ENCODE measurements around the gene IGSF9B. TPM values are rescaled to one million over a fixed set of nuclear protein-coding genes. Genes with fewer than 3 reads are reported as not detected.

Gene IGSF9B
- total RNA-seq, 1 donor from 2014 or later, result not detected

DNA sequence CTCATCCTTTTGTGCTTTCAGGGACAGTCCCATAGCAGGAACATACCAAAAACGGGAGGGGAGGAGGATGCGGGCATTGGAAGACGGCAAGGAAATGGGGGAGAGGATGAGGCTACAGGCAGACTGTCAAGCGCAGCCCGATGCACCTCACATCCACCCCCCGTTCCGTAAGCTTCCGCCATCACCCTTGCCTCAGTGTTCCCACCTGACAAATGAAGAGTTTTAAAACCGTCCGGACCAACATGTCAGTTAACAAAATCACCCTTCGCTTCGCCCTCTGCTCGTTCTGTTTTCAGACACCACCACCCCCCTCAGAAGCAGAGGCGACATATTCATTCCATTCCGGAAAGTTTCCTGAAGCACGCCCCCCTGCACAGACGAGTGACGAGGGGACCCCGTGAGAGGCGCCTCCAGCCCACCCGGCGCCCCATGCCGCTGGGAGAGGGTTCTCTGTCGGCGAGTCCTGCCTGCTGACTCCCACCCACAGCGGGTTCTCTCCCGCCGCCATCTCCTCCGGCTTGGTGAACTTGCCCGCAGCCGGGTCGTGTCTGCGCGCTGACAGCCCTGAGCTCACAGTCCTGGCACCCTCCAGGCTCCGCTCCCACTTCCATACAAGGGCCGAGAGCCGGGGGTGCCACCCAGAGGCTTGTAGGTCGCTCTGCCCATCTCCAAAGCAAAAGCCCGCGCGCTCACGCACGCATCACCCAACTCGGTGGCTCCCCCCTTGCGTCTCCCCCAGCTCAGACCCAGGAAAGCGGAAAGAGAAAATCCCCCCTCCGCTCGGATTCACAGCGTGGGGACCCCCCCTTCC lies 1.5 kb downstream of the IGSF9B start:
- no peak for DNase-seq (ENCODE audit: low read depth in 2 of 2)

DNA sequence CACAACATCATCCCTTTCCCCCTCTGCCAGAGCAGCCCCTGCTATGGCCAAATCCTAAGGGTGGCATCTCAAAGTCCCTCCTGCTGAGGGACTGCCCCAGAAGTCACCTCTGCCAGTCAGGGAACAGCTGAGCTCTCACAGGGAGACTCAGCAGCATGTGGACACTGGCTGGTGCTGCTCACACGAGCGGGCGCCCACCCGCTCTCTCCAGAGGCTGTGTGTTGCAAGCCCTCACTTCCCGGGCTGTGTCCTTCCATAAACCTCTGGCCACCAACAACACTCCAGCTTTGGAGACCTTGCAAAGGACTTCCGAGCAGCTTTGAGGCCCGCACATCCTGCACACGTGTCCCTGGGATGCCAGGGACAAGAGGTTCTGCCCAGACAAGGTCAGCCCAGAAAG lies 2.8 kb downstream of the IGSF9B start:
- no peak for DNase-seq (ENCODE audit: low read depth in 2 of 2)

DNA sequence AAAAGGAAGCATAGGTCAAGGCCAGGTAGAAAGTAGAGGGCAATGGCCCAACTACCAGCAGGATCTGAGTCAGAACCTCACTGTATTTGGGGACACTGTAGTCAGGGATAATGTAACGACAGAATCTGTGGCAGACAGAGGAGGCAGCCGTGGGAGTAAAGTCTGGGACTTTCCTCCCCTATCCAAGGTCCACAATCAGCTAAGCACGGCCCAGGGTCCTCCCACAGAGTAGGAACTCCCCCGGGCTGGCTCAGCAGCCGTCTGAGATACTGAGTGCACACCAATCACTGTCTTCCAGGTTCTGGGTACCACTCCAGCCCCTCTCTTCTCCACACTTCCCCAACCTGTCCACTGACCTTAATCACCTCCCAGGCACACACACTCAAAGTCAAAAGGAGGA lies 3.2 kb downstream of the IGSF9B start:
- no peak for DNase-seq (ENCODE audit: low read depth in 2 of 2)

DNA sequence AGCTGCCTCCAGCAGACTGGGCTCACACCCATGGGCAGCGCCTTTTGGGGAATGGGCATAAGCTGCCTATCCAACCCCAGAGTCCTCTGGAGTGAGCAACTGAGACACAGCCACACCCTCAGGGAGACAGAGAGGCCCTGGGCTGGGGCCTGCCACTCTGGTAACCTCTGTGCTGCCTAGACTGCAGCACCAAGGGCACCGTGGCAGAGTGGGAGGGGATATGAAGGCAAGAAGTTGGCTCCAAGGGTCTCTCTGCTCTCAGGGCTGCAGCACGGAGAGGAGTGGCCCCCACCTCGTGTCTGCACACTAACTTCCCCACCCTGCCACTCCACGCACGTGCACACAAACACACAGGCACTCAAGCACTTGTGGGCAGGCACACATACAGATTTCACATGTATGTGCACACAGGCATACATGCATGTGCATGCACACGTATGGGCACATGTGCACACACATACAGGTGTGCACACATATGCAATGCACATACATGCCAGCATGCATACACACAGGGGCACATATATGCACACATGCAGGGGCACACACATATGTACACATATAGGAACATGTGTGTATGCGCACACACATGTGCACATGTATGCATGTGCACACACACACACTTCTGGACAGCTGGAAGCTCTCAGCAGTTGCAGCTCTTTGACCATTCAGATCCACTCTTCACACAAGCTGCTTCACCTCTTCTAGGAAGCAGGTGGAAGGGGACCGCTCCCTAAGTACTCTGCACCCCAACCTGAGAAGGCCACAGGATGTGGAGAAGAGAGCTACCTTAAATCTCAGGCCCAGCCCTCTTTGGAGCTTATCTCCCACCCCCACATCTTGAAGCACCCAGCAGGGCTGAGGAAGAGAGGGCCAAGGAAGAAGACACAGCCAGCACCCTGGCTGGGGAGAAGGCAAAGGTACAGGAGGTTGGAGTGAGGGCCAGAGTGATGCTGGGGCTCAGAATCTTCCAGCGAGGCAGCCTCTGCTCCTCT lies 4.3 kb downstream of the IGSF9B start:
- no peak for DNase-seq (ENCODE audit: low read depth in 2 of 2)

DNA sequence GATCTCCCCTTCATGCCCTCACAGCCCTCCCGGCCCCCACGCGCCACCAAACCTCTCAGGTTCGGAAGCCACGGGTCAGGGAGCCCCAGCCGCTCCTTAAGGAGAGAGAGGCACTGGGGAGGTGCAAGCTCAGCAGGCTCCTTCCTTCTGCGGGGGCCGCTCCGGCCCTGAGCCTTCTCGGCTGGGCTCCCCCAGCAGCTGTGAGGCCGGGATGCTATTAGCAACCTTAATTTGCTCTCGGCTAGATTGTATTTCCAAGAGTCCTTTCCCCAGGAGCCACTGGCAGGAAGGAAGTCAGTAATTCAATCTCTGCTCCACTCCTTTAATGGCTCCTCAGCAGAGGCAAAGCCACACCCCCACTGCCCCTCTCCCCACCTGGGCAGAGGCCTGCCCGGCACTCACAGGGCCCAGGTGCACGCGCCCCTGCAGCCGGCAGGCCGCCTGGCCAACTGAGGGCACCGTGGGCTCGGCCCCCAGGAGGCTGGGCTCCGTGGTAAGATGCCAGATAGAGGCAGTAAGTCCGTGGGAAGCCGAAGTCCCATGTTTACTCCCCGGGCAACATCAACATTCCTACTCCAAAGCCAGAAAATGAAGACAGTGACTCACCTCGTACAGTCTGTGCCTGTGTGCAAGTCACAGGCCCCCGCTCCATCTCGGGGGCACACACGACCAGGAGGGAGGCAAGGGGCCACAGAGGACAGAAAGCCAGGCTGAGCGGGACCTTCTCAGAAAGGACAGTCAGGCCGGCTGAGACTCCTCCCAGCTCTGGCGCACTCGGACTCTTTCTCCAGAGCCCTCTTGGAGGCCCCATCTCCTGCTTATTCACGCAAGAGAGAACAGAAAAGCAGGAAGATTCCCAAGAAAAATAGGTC lies 5.2 kb downstream of the IGSF9B start:
- no peak for DNase-seq (ENCODE audit: low read depth in 2 of 2)

DNA sequence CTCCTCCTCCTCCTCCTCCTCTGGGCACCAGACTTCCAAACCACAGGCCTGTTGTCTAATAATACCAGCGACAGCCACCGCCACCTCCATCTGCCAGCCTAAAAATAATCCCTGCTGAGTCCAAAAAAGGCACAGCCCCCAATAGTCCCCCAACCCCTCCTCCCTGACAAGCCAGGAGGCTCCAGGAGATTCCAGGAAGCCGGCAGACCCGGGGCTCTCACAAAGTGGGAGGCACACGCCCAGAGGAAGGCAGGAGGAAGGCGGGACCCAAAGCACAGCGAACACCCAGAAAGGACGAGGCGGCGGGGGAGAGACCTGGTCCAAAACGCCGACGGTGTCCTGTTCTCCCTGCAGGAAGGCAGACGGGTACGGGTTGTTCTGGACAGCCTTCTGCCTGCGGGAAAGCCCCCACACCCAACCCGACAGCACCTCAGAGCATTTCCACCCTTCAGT lies 5.9 kb downstream of the IGSF9B start:
- no peak for DNase-seq (ENCODE audit: low read depth in 2 of 2)

DNA sequence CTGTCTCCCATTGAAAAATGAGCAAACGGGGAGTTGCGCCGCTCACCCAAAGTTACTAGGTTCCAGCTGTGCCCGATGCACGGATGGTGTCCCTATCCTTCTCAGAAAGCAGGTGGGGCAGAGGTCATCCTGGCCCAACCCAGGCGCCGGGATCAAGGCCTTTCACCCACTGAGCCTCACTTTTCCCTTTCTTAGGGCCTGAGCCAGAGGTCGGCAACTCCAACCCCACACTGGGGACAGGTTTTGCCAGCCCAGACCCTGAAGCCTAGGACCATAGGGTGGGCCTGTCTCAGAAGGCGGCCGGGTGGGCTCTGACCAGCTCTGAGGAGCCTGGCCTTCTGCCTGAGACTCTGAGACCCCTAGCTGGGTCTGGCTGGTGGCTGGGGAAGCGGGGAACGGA lies 6.3 kb downstream of the IGSF9B start:
- DNase-seq (ENCODE audit: low read depth in 2 of 2), result no peak

DNA sequence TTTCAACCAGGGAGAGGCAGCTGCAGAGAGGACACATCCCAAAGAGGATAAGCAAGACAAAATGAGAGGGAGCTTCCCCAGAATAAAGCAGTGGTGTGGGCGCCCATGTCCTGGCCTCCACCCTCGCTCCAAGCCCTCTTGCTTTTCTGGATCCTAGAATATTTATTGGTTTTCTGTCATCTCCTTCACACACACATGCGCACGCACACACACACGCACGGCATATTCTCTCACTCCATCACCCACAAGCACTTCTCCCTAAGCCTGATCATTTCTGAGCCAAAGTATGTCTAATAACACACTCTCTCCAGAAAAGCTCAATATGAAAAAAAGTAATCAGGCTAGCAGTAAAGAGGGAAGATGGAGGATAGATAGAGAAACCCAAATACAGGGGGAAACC lies 7.6 kb downstream of the IGSF9B start:
- no peak for DNase-seq (ENCODE audit: low read depth in 2 of 2)

DNA sequence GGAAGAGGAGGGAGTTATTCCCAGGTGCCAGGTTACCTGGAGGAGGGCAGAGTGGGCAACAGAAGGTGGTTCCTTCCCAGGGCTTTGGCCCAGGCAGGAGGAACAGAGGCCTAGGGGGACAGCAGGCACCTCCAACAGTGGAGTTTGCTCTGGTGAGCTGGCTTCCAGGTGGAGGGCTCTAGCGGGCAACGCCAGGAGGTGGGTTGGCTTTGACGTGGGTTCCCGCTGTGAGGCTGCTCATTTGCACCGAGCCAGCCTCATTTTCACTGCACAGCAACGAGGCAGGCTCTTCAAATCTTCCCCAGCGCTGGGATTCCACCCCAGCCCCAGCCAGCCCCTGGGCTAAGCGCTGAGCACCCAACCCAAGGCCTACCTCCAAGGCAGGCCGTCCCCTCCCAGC lies 8.1 kb downstream of the IGSF9B start:
- no peak for DNase-seq (ENCODE audit: low read depth in 2 of 2)

DNA sequence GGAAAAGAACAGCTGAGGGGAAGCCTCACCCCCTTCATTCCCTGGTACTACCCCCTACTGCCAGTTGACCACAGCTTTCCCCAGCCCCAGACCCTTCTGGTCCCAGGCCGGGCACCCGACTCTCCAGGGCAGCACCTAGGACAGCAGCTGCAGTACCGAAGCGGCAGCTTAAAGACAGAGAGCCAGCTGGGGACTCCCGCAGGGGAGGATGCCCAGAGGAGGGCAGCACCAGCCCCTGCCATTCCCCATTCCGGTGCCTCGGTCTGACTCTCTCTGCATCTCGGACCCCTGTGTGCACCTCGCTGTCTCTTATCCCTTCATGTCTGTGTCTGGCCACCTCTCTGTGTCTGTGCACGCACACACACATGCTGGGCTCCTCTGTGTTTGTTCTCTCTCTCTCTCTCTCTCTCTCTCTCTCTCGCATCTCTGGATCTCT lies 9.4 kb downstream of the IGSF9B start:
- peak in 1 of 2 donors; percentile 23 for DNase-seq (ENCODE audit: low read depth in 2 of 2)

DNA sequence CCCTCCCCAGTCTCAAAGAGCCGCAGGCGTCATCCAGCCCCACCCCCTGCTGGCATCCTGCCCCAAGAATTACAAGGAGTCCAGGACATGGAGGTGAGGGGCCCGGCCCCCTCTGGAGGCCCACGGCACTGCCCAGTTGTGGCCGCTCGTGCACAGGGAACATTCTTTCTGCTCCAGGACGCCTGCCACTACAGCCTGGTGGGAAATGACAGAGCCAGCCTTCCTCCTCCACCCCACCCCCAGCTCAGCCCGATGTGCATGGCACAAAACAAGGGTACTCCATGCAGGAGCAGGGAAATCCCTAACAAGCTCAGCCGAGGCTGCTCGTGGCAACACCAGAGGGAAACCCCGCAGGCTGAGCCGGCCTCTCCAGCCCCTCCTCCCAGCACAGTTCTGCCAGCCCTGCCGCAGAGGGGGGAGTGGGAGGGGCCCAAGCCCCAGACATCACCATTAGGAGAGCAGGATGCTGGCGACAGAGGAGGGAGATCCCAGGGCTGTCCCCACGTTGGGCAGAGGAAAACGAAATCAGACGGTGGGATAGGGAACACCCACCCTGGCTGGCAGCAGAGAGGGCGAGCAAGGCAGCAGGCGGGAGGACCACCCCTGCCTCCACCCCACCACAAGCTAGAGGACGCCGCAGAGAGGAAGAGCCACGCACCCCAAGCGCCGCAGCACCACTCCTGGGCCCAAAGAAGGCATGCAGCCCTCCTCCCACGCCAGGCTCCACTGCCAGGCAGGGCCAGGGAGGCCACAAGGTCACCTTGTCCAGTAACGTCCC lies 10.0 kb downstream of the IGSF9B start:
- DNase-seq (ENCODE audit: low read depth in 2 of 2), result no peak

DNA sequence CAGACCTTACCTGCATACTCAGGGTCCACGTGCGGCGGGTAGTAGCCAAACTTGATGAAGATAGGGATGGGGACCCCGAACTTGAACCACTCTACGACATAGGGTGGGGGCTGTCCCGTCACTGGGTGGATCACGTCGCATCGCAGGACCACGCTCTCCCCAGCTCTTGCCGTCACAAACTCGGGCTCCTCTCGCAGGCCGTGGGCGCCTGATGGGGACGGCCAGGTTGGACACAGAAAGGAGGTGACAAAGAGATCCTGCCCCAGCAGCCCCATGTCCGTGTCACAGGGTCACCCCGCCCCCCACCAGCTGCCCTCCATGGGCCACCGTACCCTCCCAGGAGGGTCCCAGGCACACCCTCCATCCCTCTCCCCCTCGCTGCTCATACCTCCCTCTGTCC lies 10.7 kb downstream of the IGSF9B start:
- no peak for DNase-seq (ENCODE audit: low read depth in 2 of 2)

DNA sequence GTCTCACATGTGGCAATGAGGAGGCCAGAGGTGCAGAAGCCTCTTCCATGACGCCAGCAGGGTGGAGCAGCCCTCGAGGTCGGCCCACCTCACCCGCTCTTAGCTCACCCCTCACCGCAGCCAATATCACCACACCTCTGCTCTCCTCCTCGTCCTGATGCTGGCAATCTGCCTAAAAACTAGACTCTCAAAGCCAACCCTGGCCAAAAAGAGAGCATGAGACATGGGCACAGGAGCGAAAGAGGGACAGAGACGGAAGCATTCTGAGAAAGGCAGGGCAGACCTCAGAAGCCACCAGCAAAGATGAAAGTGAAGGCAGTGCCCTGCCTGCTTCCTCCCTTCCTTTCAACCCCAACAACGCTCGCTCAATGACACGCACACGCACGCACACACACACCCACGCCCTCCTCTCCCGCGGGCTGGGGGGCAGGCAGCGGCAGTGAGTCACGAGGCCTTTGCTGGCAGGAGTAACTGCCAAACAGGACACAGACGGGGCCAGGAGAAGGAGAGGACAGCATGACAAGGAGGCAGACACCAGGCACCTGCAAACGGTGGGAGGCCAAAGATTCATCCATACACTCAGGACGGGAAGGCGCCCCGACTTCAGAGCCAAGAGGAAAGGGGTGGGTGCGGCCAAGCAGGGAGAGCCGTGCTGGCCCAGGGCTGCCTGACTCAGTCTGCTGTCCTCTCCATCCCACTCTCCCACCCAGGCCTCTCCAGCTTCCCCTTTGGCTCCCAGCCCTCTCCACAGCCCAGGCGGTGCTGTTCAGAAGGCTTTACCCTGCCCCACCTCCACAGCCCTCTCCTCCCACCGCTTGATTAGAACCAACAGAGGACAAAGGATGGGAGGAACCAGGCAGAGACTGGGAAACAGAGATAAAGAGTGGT lies 11.4 kb downstream of the IGSF9B start:
- DNase-seq (ENCODE audit: low read depth in 2 of 2), result no peak

DNA sequence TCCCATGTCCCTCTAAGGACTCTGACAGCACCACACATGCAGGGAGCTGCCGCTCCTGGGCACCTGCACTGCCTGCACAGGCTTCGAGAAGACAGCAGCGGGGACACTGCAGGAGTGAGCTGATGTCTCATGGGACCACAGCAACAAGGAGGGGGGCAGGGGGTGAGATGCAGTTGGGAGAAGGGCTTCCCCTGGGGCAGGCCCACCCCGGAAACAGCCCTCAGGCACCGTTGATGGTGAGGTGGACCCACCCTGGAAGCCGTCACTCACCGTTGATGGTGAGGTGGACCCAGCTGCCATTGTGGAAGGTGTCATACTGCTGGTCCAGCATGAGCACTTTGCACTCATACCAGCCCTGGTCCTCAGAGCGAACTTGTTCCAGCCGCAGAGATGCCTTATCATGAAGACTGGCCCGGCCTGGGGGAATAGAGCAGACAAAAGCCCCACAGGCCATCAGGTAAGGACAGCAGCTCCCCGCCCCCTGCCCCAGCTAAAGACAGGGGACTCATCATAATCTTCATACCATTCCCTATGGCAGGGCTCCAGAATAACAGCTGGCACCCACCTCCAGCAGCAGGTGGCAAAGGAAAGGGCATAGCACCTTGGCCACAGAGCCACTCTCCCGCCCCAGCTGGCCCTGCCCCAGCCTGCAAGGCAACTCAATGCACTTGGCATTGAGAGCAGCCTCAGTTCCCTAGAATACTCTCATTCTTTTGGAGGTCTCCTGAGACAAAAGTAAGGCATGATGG lies 12.6 kb downstream of the IGSF9B start:
- no peak for DNase-seq (ENCODE audit: low read depth in 2 of 2)

DNA sequence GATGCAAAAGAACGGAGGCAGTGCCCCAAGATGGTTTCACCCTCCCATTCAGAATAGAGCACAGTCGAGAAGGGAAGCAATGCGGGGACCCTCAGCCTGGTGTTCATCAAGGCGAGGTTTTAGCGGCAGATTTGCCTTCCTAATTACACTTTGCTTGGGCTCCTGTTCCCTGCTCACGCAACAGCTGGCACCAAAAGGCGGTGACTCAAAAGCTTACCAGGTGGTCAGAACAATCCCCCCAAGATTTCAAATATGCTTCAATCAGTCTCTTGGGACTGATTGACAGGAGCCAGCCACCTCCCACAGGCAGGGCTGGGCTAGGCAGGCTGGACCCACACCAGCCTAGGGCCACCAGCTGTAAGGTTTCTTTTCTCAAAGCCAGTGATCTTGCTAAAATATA lies 14.2 kb downstream of the IGSF9B start:
- DNase-seq (ENCODE audit: low read depth in 2 of 2), result no peak

DNA sequence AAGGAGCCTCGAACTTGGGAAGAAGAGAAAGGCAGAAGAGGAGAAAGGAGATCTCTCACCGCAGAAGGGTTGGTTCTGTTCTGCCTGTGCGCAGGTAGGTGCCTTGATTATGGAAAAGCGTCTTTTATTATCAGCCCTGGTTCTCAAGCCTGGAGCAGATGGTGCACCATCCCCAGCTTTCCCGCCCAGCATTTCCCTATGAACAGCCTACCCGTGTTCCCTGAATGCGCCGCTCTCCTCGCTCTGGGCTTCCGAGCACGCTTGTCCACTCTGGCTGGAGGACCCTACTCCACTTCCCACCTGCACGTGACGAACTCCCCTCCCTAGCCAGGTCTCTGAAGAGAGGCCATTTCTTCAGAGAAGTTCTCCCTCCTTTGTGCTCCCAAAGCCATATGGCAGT lies 15.2 kb downstream of the IGSF9B start:
- no peak for DNase-seq (ENCODE audit: low read depth in 2 of 2)

DNA sequence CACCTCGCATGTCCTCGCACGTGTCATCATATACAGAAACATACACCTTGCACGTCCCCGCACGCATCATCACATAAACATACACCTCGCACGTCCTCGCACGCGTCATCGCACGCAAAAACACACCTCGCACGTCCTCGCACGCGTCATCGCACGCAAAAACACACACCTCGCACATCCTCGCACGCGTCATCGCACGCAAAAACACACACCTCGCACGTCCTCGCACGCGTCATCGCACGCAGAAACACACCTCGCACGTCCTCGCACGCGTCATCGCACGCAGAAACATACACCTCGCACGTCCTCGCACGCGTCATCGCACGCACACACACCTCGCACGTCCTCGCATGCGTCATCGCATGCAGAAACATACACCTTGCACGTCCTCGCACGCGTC lies 16.7 kb downstream of the IGSF9B start:
- DNase-seq (ENCODE audit: low read depth in 2 of 2), result no peak

DNA sequence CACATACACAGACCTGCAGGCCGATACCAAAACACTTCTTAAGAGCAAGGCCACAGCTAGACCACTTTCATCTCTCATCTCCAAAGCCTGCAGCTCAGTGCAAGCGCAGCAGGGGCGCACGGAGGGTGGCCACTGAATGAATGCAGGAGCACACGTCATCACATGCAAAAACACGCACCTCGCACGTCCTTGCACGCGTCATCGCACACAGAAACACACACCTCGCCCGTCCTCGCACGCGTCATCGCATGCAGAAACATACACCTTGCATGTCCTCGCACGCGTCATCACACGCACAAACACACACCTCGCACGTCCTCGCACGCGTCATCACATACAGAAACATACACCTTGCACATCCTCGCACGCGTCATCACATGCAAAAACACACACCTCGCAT lies 17.2 kb downstream of the IGSF9B start:
- DNase-seq (ENCODE audit: low read depth in 2 of 2), result no peak

DNA sequence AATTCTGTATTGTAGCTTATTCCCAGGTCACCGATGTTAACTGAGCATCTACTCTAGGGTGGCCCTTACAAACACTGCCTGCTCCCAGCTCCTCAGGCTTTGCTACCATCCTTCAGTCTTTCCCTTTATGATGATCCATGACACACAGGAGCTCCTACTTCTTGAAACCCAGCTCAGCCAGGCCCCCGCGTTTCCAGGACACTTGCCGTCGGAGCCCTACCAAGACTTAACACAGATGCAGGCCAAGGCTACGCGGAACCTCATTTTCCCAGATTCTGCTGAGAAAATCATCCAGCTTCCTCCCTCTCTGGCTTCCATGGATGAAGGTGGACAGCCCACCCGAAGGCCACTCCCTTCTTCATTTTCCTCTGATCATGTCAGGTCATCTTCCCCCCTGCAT lies 18.6 kb downstream of the IGSF9B start:
- DNase-seq (ENCODE audit: low read depth in 2 of 2), result no peak
